ENCODE measurements around the gene FPR1.
"Not testable (repeated sequence)": the region's sequence is repeated elsewhere in the genome, so short reads cannot be mapped to it uniquely, and the experiment has no call there.

Gene FPR1

GRCh38 chr19:51779703-51780102 lies 28.0 kb upstream of the FPR1 start:
- DNase-seq (ENCODE audit: low read depth, low spot score), result no peak

GRCh38 chr19:51779181-51779580 lies 27.5 kb upstream of the FPR1 start:
- no peak for DNase-seq (ENCODE audit: low read depth, low spot score)

- DNase-seq (ENCODE audit: low read depth, low spot score), result no peak
These were observed 26.1 kb upstream of the FPR1 start for GRCh38 chr19:51777570-51778462.

- not testable (repeated sequence) for DNase-seq (ENCODE audit: low read depth, low spot score)
These were observed 24.9 kb upstream of the FPR1 start for GRCh38 chr19:51776561-51776960.

- DNase-seq (ENCODE audit: low read depth, low spot score), result no peak
These were observed 21.3 kb upstream of the FPR1 start for GRCh38 chr19:51772977-51773376.

- no peak for DNase-seq (ENCODE audit: low read depth, low spot score)
These were observed 19.9 kb upstream of the FPR1 start for GRCh38 chr19:51771376-51772130.

- DNase-seq (ENCODE audit: low read depth, low spot score), result no peak
These were observed 14.8 kb upstream of the FPR1 start for GRCh38 chr19:51766461-51766860.

- no peak for DNase-seq (ENCODE audit: low read depth, low spot score)
These were observed 13.4 kb upstream of the FPR1 start for GRCh38 chr19:51765086-51765485.

- DNase-seq (ENCODE audit: low read depth, low spot score), result no peak
These were observed 10.0 kb upstream of the FPR1 start for GRCh38 chr19:51761696-51762095.

GRCh38 chr19:51760697-51761356 lies 9.1 kb upstream of the FPR1 start, which contains the start of gene FPR2:
FPR2 (plus strand) TSS chr19:51761180; CDS start chr19:51768659, 7,479 bp downstream.
- no peak for DNase-seq (ENCODE audit: low read depth, low spot score)

GRCh38 chr19:51755571-51755970 lies 3.9 kb upstream of the FPR1 start:
- no peak for DNase-seq (ENCODE audit: low read depth, low spot score)

- DNase-seq (ENCODE audit: low read depth, low spot score), result no peak
These were observed 3.1 kb upstream of the FPR1 start for GRCh38 chr19:51754770-51755169.

GRCh38 chr19:51754109-51754508 lies 2.4 kb upstream of the FPR1 start:
- DNase-seq (ENCODE audit: low read depth, low spot score), result no peak

GRCh38 chr19:51750400-51751094 lies 1.1 kb downstream of the FPR1 start:
- no peak for DNase-seq (ENCODE audit: low read depth, low spot score)

GRCh38 chr19:51749979-51750378 lies 1.7 kb downstream of the FPR1 start:
- no peak for DNase-seq (ENCODE audit: low read depth, low spot score)

- no peak for DNase-seq (ENCODE audit: low read depth, low spot score)
These were observed 4.9 kb downstream of the FPR1 start for GRCh38 chr19:51746731-51747130.

GRCh38 chr19:51743405-51743804 lies 8.3 kb downstream of the FPR1 start:
- DNase-seq (ENCODE audit: low read depth, low spot score), result no peak

- no peak for DNase-seq (ENCODE audit: low read depth, low spot score)
These were observed 8.9 kb downstream of the FPR1 start for GRCh38 chr19:51742789-51743188.

GRCh38 chr19:51740356-51740755 lies 11.3 kb downstream of the FPR1 start:
- DNase-seq (ENCODE audit: low read depth, low spot score), result no peak

GRCh38 chr19:51739466-51740213 lies 12.0 kb downstream of the FPR1 start:
- DNase-seq (ENCODE audit: low read depth, low spot score), result no peak

- not testable (repeated sequence) for DNase-seq (ENCODE audit: low read depth, low spot score)
These were observed 13.2 kb downstream of the FPR1 start for GRCh38 chr19:51738523-51738922.

Measured in brain pericyte (primary cell).